Raji (cell line): ENCODE data around the gene DEPDC1B.

Experiments used
- POLR2A ChIP-seq: IDR thresholded peaks from 2 replicates; pipeline ENCODE4 v1.6.1; 2011; ENCODE audit warnings: low read depth, low read length, control low read depth; ENCODE audit not compliant: insufficient read depth

The DEPDC1B gene, protein sequence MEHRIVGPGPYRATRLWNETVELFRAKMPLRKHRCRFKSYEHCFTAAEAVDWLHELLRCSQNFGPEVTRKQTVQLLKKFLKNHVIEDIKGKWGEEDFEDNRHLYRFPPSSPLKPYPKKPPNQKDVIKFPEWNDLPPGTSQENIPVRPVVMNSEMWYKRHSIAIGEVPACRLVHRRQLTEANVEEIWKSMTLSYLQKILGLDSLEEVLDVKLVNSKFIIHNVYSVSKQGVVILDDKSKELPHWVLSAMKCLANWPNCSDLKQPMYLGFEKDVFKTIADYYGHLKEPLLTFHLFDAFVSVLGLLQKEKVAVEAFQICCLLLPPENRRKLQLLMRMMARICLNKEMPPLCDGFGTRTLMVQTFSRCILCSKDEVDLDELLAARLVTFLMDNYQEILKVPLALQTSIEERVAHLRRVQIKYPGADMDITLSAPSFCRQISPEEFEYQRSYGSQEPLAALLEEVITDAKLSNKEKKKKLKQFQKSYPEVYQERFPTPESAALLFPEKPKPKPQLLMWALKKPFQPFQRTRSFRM

GRCh38 chr5:60699609-60700415 is at the start of gene DEPDC1B:
TSS of gene DEPDC1B (minus strand) at chr5:60700166. CDS start at chr5:60700093, 73 bp downstream.
- TF ChIP-seq POLR2A, result peak; percentile 93

- no peak for TF ChIP-seq POLR2A
Measured at GRCh38 chr5:60744682-60745081, 44.7 kb upstream of the DEPDC1B start.

DNA sequence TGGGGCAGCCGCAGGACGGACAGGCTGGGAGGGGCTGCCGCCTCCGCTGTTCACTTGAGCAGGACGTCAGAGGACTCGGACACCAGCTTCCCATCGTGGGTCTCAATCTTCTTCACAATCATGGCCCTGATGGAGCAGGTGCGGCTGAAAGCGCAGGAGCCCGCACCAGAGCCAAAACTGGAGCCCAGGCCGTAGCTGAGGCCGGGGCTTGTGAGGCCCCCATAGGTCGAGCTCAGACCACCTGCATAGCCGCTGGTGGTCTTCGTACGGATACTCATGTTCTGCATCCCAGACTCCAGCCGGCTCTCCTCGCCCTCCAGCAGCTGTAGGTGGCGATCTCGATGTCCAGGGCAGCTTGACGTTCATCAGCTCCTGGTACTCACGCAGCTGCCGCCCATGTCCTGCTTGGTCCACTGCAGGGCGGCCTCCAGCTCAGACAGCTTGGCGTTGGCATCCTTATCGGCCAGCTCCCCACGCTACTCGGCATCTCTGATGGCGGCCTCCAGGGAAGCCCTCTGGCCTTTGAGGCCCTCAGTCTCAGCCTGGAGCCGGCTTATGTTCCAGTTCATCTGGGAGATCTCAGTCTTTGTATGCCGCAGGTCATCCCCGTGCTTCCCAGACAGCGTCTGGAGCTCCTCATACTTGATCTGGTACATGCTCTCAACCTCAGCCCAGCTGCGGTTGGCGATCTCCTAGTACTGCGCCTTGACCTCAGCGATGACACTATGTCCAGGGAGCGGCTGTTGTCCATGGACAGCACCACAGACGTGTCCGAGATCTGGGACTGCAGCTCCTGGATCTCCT is 43.7 kb upstream of the DEPDC1B start:
- no peak for TF ChIP-seq POLR2A

DNA sequence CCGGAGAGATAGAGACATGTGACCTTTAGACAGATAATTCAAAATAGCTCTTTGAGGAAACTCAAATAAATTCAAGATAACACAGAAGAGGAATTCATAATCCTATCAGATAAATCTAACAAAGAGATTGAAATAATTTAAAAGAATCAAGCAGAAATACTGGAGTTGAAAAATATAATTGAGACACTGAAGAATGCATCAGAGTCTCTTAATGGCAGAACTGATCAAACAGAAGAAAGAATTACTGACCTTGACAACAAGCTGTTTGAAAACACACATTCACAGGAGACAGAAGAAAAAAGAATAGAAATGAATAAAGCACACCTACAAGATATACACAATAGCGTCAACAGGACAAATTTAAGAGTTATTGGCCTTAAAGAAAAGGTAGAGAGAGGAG is 40.4 kb upstream of the DEPDC1B start:
- no peak for TF ChIP-seq POLR2A

- no peak for TF ChIP-seq POLR2A
Measured at GRCh38 chr5:60738933-60739332, 39.0 kb upstream of the DEPDC1B start.

GRCh38 chr5:60738461-60738860 is 38.5 kb upstream of the DEPDC1B start:
- no peak for TF ChIP-seq POLR2A

DNA sequence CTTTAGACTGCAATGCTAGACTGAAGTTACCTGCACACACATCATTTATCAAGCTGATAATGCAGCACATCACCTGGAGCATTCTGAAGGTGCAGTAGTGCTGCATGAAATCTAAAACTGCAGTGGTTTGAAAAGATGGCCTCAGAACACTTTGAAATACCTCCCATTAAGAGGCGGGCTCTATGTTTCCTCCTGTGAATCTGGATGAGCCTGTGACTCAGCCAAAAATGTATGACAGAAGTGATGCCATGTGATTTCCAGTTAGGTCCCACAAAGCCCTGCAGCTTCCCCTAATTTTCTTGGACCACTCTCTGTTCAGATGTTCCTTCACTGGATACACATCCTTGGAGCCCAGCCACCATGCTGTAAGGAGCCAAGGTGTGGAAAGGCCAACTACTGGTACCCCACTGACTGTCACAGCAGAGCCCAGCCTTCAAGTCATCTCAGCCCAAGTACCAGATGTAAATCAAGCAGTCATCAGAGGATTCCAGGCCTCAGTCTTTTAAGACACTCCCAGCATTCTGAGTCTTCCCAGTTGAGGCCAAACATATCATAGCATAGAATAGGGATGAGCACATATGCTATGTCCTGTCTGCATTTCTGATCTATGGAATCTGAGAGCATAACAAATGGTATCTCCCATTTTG is 27.2 kb upstream of the DEPDC1B start:
- no peak for TF ChIP-seq POLR2A

- TF ChIP-seq POLR2A, result no peak
Measured at GRCh38 chr5:60724126-60724525, 24.2 kb upstream of the DEPDC1B start.

GRCh38 chr5:60722416-60722815 is 22.4 kb upstream of the DEPDC1B start:
- no peak for TF ChIP-seq POLR2A

DNA sequence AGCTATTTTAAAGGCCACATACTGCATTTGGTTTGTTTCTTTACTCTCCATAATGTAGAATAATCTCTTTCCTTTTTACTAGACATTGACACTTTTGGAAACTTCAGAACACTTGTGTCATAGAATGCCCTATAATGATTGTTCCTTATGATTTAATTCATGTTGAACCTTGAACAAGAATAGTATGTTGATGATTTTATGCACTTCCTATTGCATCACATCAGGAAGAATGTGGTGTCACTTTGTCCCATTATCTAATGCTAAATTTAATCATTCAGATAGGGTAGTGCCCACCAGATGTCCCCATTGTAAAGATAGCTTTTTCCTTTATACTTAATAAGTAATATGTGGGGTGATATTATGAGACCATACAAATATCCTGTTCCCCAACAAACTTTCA is 19.4 kb upstream of the DEPDC1B start:
- TF ChIP-seq POLR2A, result no peak

GRCh38 chr5:60718166-60718892 is 18.4 kb upstream of the DEPDC1B start:
- no peak for TF ChIP-seq POLR2A

DNA sequence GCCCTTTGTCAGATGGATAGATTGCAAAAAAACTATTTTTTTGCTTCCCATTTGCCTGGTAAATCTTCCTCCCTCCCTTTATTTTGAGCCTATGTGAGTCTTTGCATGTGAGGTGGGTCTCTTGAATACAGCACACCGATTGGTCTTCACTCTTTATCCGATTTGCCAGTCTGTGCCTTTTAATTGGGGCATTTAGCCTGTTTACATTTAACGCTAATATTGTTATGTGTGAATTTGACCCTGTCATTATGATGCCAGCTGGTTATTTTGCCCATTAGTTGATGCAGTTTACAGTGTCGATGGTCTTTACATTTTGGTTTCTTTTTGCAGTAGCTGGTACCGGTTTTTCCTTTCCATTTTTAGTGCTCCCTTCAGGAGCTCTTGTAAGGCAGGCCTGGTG is 13.0 kb upstream of the DEPDC1B start:
- no peak for TF ChIP-seq POLR2A

- TF ChIP-seq POLR2A, result no peak
Measured at GRCh38 chr5:60710362-60710761, 10.4 kb upstream of the DEPDC1B start.

DNA sequence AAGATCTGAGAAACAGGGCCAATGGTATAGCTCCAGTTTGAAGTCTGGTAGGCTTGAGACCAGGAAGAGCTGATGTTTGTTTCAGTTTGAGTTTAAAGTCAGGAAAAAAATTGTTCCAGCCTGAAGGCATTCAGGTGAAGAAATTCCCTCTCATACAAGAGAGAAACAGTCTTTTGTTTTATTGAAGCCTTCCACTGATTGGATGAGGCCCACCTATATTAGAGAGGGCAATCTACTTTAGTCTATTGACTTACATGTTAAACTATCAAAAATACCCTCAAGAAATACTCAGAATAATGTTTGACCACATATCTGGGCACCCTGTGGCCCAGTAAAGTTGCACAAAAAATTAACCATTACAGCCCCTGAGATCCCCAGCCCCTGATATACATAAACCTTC is 5.2 kb upstream of the DEPDC1B start:
- TF ChIP-seq POLR2A, result no peak

DNA sequence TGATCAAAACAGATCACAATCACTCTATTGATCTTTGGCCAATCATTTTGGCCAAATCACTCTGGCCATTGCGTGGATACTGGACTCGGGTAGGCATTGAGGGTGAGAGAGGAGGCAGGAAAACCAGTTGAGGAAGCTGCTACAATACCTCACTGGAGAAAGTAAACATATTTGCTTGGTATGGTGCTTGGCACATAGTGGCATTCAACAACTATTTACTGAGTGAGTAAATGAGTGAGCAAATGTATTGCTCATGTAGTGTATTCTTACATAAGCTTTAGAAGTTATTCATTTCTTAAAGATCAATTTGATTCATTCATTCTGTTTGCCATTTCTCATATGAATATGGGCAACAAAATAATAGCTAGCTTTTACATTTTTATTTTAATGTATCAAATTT is 4.0 kb upstream of the DEPDC1B start:
- no peak for TF ChIP-seq POLR2A
